Stimulated activated CD8-positive, alpha-beta memory T cell treated with anti-CD3 and anti-CD28 coated beads, Interleukin-7, amount 100 ng/mL, for 48 hours (primary cell): ENCODE measurements around the gene SCN9A.

ENCODE experiments used
- DNase-seq, 2 donors: peaks; one replicate each; pipeline ENCODE4 v3.0.0-alpha.2; 2020; ENCODE audit warnings: low read depth in 1 of 2; ENCODE audit errors: extremely low read depth in 1 of 2

The SCN9A gene

DNA sequence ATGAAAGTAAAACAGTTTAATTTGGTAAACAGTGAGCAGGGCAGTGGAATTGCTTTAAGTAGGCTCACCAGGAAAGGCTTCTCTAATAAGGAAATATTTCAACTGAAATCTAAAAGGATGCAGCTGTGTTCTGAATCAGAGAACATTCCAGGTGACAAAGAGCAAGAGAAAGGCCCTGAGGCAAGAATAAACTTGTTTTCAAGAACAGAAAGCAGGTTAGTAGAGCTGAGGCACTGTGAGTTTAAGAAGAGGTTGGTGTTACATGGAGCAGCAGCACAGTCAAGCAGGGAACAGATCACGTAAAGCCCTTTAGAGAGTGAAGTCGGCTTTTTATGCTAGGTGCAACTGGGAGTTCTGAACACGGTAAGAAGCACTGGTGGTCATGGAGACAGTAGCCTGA is 191.0 kb downstream of the SCN9A start:
- no peak for DNase-seq

DNA sequence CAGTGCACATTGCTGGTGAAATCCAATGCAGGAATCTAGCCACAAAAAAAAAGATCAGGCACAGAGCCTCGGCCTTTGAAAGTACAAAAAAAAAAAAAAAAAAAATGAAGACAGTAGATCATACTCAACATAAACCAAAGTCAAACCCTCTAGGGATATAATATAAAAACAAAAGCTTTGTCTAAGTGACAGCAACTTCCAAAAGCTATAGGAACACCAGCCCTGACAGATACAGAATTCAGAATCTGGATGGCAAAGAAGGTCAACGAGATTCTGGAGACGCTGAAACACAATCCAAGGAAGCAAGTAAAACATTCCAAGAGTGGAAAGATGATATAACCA is 194.0 kb downstream of the SCN9A start:
- no peak for DNase-seq

- DNase-seq: no peak
These were observed 194.6 kb downstream of the SCN9A start for GRCh38 chr2:166180951-166181812.

DNA sequence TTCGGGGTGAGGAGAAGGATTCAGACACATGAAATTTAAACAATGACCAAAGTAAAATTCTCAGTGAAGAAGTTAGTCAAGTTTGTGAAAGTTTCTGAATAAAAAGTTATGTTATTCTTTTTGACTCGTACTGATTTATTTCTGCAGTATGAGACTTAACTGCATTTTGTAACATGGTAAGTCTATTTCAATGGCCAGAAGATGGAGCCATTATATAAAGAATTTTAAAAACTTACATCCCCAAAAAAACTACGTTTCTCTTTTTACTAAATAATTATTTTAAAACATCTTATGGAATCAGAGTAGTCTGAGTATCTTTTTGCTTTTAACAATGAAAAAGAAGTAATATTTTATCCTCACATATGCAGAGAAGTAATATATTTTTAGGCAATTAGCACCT is 196.5 kb downstream of the SCN9A start:
- no peak for DNase-seq

DNA sequence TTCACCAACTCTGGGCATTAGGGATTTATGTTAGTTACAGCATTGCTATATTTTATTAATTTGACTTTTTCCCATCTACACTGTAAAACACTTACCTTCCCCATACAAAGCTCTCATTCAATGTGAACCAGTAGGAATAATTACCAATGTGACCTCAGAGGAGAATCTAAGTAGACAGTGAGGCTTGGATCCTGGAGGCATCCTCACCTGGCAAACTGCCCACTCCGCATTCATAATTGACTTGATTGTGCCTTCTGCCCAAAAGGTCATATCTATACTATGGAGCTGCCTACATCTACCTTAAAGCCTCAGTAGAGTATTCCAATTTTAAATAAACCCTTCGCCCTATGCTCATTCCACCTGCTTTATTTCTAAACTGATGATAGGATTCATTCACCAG is 202.5 kb downstream of the SCN9A start:
- DNase-seq: no peak

DNA sequence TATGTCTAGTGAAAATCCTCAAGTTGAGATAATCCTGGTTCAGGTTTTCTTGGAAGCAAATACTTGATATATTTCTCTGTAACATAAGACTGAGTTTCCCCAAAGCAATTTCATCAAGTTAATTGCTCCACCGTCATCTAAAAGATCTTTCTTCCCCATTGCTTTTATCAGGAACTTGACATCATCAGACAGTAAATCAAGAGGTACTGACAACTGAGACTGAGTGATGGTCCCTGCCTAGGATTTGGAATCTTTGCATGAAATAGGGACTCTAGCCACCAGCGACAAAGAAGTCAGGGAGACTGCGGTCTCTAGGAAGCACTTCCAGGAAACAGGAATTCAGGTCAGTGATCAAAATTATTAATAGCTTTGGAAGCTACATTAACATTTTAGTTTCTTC is 204.5 kb downstream of the SCN9A start:
- DNase-seq: no peak

- DNase-seq: no peak
These were observed 205.4 kb downstream of the SCN9A start for GRCh38 chr2:166170356-166170755.

GRCh38 chr2:166167449-166167848 is 208.3 kb downstream of the SCN9A start:
- DNase-seq: no peak

DNA sequence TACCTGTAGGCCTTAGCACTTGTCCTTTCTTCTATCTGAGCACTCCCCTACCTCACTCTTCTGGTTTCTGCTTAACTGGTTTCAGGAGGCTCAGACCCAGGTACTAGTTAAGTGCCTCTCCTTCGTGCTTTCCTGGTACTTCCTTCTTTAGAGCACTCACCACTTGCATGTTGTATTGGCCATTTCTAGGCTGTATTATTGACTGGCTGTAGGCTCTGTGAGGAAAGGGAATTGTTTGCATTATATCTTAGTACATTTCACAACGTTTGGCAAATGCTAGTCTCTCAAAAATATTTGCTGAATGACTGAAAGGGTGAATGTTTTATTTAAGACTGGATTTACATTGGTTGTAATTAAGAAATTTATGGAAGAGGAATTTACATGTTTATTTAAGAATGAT is 212.0 kb downstream of the SCN9A start:
- no peak for DNase-seq

DNA sequence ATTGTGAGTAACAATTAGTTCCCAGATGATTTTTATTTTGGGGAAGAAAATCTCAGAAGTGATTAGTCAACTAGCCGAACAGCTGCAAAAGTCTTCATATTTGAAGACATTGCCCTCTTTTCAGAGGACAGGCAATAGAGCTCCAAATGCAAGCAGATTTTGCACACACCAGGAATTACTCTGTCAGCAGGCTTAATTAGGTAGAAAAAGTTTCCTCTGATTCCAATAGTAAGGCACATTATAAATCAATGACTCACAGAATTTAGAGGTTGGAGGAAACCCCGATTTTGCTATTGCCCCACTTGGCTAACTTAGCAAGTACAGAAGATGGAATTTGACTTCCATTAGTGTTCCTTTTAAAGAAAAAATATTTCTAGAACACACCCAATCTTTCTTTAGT is 217.2 kb downstream of the SCN9A start:
- DNase-seq: no peak

- DNase-seq: no peak
These were observed 218.2 kb downstream of the SCN9A start for GRCh38 chr2:166157578-166157977.

- DNase-seq: no peak
These were observed 218.7 kb downstream of the SCN9A start for GRCh38 chr2:166156985-166157490.

DNA sequence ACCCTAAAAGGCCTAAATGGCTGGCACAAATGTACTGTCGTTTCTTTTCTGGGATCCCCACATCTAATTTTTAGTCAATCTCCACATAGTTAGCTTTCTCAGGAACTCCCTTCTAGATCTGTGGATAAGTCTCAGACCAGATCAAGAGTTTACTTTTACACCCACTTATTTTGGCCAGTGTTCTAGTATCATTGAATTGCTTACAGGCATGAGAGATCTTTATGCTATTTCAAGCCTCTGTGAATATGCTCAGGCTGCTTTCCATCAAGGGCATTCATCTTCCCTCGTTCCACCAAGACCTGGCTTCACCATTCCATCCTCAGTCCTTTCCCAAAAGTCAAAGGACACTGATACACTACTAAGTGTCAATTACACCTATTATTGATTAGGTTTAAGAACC is 220.2 kb downstream of the SCN9A start:
- DNase-seq: no peak

DNA sequence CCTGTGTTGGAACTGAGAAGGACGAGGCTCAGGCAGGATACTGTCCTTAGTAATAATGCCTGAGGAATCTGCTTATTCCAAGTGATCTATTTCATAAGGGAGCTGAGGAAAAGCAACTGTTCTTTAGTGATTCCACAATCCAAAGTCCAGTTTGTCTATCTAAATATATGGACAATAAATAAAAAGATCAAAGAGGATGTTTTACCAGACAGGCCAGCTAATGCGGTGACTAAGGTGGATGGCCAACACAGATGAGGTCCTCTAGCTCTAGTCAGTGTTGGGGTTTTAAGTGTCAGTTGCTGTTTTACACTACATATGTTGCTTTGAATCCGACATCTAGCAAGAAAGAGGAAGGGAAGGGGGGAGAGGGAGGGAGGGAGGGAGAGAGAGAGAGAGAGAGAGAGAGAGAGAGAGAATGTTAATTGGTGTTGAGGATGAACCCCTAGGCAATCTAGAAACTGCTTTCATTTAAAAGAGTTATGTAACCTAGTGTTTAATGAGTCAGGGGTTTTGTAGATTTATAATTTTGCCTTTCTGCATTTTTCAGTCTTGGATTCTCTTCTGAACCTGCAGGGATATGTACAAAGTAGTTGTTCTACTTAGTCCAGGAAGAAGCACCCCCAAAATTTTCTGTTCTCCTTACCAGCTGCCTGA is 220.9 kb downstream of the SCN9A start:
- DNase-seq: no peak

DNA sequence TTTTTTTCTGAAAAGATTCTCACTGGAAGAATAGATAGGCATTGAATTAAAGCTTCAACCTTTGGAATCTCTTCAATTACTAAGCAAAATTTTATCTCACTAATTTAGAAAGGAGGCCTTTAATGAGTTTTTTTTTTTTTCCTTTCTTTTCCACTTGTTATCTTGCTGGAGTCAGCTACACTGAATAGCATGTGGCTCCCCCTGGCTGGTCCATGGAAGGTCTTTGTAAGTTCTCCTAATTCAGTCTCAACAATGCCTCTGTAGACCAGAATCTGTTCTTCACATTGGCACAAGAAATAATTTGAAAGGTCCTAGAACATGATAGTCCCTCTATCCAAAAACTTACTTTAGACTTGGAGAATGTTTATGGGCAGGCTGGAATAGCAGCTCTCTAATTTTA is 223.7 kb downstream of the SCN9A start:
- DNase-seq: no peak

GRCh38 chr2:166148500-166149400 is 227.0 kb downstream of the SCN9A start:
- no peak for DNase-seq

- no peak for DNase-seq
These were observed 227.9 kb downstream of the SCN9A start for GRCh38 chr2:166147883-166148282.
